Nephron progenitor cell (in vitro differentiated cells): Measurements from ENCODE around the gene RMC1.

Source experiments
- DNase-seq: peaks from one replicate; pipeline ENCODE4 v3.0.0; 2021
- H3K27ac Mint-ChIP-seq: 2 replicates; pipeline ENCODE4 v1.8.0; 2021; ENCODE audit warnings: mild to moderate bottlenecking, moderate library complexity, mixed read lengths
- H3K27me3 Mint-ChIP-seq: 2 replicates; pipeline ENCODE4 v1.8.0; 2021; ENCODE audit warnings: mild to moderate bottlenecking, low read depth, mixed read lengths; ENCODE audit not compliant: poor library complexity
- H3K36me3 Mint-ChIP-seq: 2 replicates; pipeline ENCODE4 v1.8.0; 2021; ENCODE audit warnings: low read depth, mixed read lengths
- H3K4me1 Mint-ChIP-seq: 2 replicates; pipeline ENCODE4 v1.8.0; 2021; ENCODE audit warnings: mixed read lengths
- H3K4me3 Mint-ChIP-seq: 2 replicates; pipeline ENCODE4 v1.8.0; 2021; ENCODE audit warnings: mild to moderate bottlenecking, moderate library complexity, mixed read lengths
- H3K9me3 Mint-ChIP-seq: 2 replicates; pipeline ENCODE4 v1.8.0; 2021; ENCODE audit warnings: mild to moderate bottlenecking, moderate library complexity, mixed read lengths
- CTCF ChIP-seq: fragments of 200-600 bp; sonication (generic); IDR thresholded peaks from 2 replicates; pipeline ENCODE4 v1.5.0; 2021; ENCODE audit warnings: antibody characterized with exemption

The RMC1 gene

GRCh38 chr18:23515911-23516546 is 12.7 kb downstream of the RMC1 start:
- peak; percentile 83 for TF ChIP-seq CTCF
- H3K27me3 Mint-ChIP-seq, result peaks cover 3% of the 10 kb centered on the region
- DNase-seq, result peak; percentile 77
- H3K4me3 Mint-ChIP-seq, result no peak overlapping the region
- peaks cover 8% of the 10 kb centered on the region for H3K4me1 Mint-ChIP-seq
- H3K36me3 Mint-ChIP-seq, result peaks cover 62% of the 10 kb centered on the region
- H3K9me3 Mint-ChIP-seq, result no peaks in the 10 kb centered on the region
- H3K27ac Mint-ChIP-seq, result peak overlapping the region; percentile 77

- Mint-ChIP-seq H3K27me3 (peaks cover 3% of the 10 kb centered on the region), H3K4me3 (no peak overlapping the region), H3K27ac (peak overlapping the region; percentile 64), H3K9me3 (no peaks in the 10 kb centered on the region), H3K36me3 (peaks cover 73% of the 10 kb centered on the region), H3K4me1 (peaks cover 8% of the 10 kb centered on the region)
- no peak for TF ChIP-seq CTCF
- DNase-seq, result no peak
Measured at GRCh38 chr18:23519734-23520133, 16.4 kb downstream of the RMC1 start.

- H3K4me1 Mint-ChIP-seq, result peaks cover 6% of the 10 kb centered on the region
- no peaks in the 10 kb centered on the region for H3K9me3 Mint-ChIP-seq
- DNase-seq, result no peak
- TF ChIP-seq CTCF, result no peak
- no peak overlapping the region for H3K4me3 Mint-ChIP-seq
- H3K27ac Mint-ChIP-seq, result peak overlapping the region; percentile 73
- no peaks in the 10 kb centered on the region for H3K27me3 Mint-ChIP-seq
- peaks cover 74% of the 10 kb centered on the region for H3K36me3 Mint-ChIP-seq
Measured at GRCh38 chr18:23521271-23521670, 18.0 kb downstream of the RMC1 start.

GRCh38 chr18:23521907-23522306 is 18.6 kb downstream of the RMC1 start:
- Mint-ChIP-seq H3K9me3 (no peaks in the 10 kb centered on the region), H3K27ac (peak overlapping the region; percentile 24), H3K27me3 (no peaks in the 10 kb centered on the region), H3K4me3 (no peak overlapping the region), H3K4me1 (peaks cover 13% of the 10 kb centered on the region), H3K36me3 (peaks cover 78% of the 10 kb centered on the region)
- DNase-seq, result no peak
- TF ChIP-seq CTCF, result no peak

GRCh38 chr18:23523429-23524212 is 20.3 kb downstream of the RMC1 start:
- DNase-seq, result no peak
- no peak overlapping the region for H3K4me3 Mint-ChIP-seq
- H3K27me3 Mint-ChIP-seq, result no peaks in the 10 kb centered on the region
- H3K4me1 Mint-ChIP-seq, result peaks cover 14% of the 10 kb centered on the region
- no peaks in the 10 kb centered on the region for H3K9me3 Mint-ChIP-seq
- TF ChIP-seq CTCF, result no peak
- H3K27ac Mint-ChIP-seq, result no peak overlapping the region
- peaks cover 79% of the 10 kb centered on the region for H3K36me3 Mint-ChIP-seq
